Sigmoid colon (tissue), 7 donors: Measurements from ENCODE around the gene XYLB. TPM values are rescaled to one million over a fixed set of nuclear protein-coding genes. Genes with fewer than 3 reads are reported as not detected.

Experiments used
- DNase-seq: peaks from one replicate; pipeline ENCODE4 v3.0.0-alpha.2; 2019
- H3K27ac ChIP-seq, 4 donors: fragments of 200-600 bp; sonication (generic); one replicate each; pipeline ENCODE4 v1.5.1; 2016 to 2019; ENCODE audit warnings: mild to moderate bottlenecking in 1 of 4
- H3K27me3 ChIP-seq, 3 donors: fragments of 200-600 bp; sonication (generic); one replicate each; pipeline ENCODE4 v1.5.1; 2019; ENCODE audit warnings: mild to moderate bottlenecking in 1 of 3
- H3K36me3 ChIP-seq, 4 donors: fragments of 200-600 bp; sonication (generic); one replicate each; pipeline ENCODE4 v1.5.1; 2016 to 2019
- H3K4me1 ChIP-seq, 4 donors: fragments of 200-600 bp; sonication (generic); one replicate each; pipeline ENCODE4 v1.5.1; 2017 to 2019
- H3K4me3 ChIP-seq, 4 donors: fragments of 200-600 bp; sonication (generic); one replicate each; pipeline ENCODE4 v1.5.1; 2017 to 2019; ENCODE audit warnings: mild to moderate bottlenecking in 2 of 4, moderate library complexity in 1 of 4
- H3K9me3 ChIP-seq, 4 donors: fragments of 200-600 bp in 3 of 4; sonication (generic) in 3 of 4; one replicate each; pipeline versions ENCODE4 v1.5.1 to v1.6.1; 2013 to 2019
- CTCF ChIP-seq, 4 experiments: fragments of 450-650 bp in 3 of 4; fragments of 200-600 bp in 1 of 4; IDR thresholded peaks; one replicate each; pipeline ENCODE4 v1.5.1; 2016 to 2019; ENCODE audit warnings: antibody characterized with exemption in 4 of 4, mild to moderate bottlenecking in 3 of 4, moderate library complexity in 2 of 4
- EP300 ChIP-seq, 4 donors: sonication (generic); formaldehyde crosslinking; IDR thresholded peaks; one replicate each; pipeline ENCODE4 v1.6.1; 2017; ENCODE audit warnings: antibody characterized with exemption in 4 of 4
- POLR2A ChIP-seq, 2 donors: fragments of 450-650 bp; IDR thresholded peaks; one replicate each; pipeline ENCODE4 v1.6.1; 2016; ENCODE audit warnings: antibody characterized with exemption in 2 of 2, mild to moderate bottlenecking in 2 of 2, moderate library complexity in 2 of 2
- POLR2AphosphoS5 ChIP-seq, 4 donors: sonication (generic); formaldehyde crosslinking; IDR thresholded peaks; one replicate each; pipeline ENCODE4 v1.6.1; 2017; ENCODE audit warnings: antibody characterized with exemption in 4 of 4
- WGBS, 2 donors: extraction: QIAGEN DNeasy Blood & Tissue Kit; methylation state at CpG; one replicate each; pipeline ENCODE4 v1.1.7; 2013; 5-methylcytosine and 5-hydroxymethylcytosine counted together
- intact Hi-C: fragments of 100-400 bp; cut with DNase I; formaldehyde crosslinking; loops from one replicate; pipeline ENCODE4 v1.15.1; 2023
- polyA plus RNA-seq, 3 donors: library from polyadenylated mRNA; stranded (reverse); fragments of 200-250 nt; gene quantifications; one replicate each; pipeline ENCODE4 v1.2.3, GENCODE V29; 2013
- total RNA-seq, 4 donors: library from RNA; depleted of rRNA; stranded (reverse); fragments of >200 nt; gene quantifications; one replicate each; pipeline ENCODE4 v1.1.0, GENCODE V29; 2016
- donor health status: healthy with polysubstance abuse.
- donor health status: Bipolar disorder and iron deficiency.
- donor health status: healthy.

XYLB gene
- total and polyA plus RNA-seq, 7 donors, result 2.3 to 4.9 (median 3.2) TPM

DNA sequence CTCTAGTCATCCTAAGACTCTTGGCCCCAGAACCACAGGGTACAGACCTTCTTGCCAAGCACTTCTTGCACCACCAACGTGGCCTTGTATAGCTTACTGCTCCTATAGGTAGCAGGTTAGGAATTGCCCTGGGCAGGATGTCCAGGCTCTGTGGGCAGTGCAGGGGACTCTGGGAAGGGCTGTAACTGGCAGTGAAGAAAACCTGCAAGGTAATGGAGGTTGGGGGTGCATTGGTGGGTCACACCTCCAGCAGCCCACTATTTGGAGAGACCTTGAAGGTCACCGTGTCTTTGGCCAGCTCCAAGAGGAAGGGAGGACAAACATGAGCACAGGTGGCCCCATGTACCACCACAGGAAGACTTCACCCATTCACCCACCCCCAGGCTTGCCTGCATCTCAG lies 21.3 kb upstream of the XYLB start:
- H3K27ac ChIP-seq, result no peak overlapping the region
- H3K9me3 ChIP-seq, result peaks cover 0 to 2% (median 0%) of the 10 kb centered on the region in 4 donors
- H3K36me3 ChIP-seq, result no peaks in the 10 kb centered on the region
- DNase-seq, result no peak
- intact Hi-C loops, result no loop called here
- no peak for TF ChIP-seq POLR2AphosphoS5 (IDR thresholded peaks at IDR 0.05)
- TF ChIP-seq CTCF (IDR thresholded peaks at IDR 0.05), result no peak
- TF ChIP-seq EP300 (IDR thresholded peaks at IDR 0.05), result no peak
- TF ChIP-seq POLR2A (IDR thresholded peaks at IDR 0.05), result no peak
- no peaks in the 10 kb centered on the region for H3K27me3 ChIP-seq
- no peaks in the 10 kb centered on the region for H3K4me1 ChIP-seq
- 82 to 86% methylated on average over 2 of the region's 2 CpGs for WGBS, 2 donors
- no peak overlapping the region for H3K4me3 ChIP-seq

DNA sequence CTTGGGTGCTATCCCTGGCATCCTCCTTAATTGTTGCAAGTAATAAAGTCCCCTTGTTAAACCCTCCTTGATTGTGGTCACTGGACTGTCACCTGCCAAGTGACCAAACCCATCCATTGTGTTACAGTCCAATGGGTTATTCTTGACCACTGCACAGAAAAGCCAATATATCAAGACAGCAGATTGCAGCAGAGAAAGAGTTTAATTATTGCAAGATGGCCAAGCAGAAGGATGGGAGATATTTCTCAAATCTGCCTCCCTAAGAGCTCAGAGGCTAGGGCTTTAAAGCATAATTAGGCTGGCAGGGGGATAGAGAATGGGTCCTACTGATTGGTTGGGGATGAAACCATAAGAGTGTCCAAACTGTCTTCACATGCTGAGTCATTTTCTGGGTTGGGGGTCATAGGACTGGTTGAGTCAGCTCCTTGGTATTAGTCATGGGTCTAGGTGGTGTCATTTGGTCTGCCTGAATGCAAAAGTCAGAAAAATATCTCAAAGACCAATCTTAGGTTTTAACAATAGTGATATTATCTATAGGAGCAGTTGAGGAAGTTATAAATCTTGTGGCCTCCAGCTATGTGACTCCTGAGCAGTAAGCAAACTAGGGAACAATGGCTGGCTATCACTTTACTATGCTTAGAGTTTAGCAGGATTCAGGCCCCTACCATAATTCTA lies 19.1 kb upstream of the XYLB start:
- no peak for DNase-seq
- no peaks in the 10 kb centered on the region for H3K27me3 ChIP-seq
- intact Hi-C loops, result no loop called here

GRCh38 chr3:38331257-38332022 lies 15.1 kb upstream of the XYLB start:
- intact Hi-C loops, result no loop called here
- TF ChIP-seq POLR2A (IDR thresholded peaks at IDR 0.05) (no peak), POLR2AphosphoS5 (IDR thresholded peaks at IDR 0.05) (no peak), CTCF (IDR thresholded peaks at IDR 0.05) (no peak), EP300 (IDR thresholded peaks at IDR 0.05) (no peak)
- Histone ChIP-seq H3K27me3 (no peaks in the 10 kb centered on the region), H3K4me1 (no peaks in the 10 kb centered on the region), H3K9me3 (peaks cover 0 to 2% (median 0%) of the 10 kb centered on the region in 4 donors), H3K27ac (no peak overlapping the region), H3K36me3 (no peaks in the 10 kb centered on the region), H3K4me3 (no peak overlapping the region)
- 84 to 86% methylated on average over 4 of the region's 4 CpGs for WGBS, 2 donors
- DNase-seq, result no peak

More for the DNA sequence above, 19.1 kb upstream of the XYLB start:
- peaks cover 0 to 2% (median 0%) of the 10 kb centered on the region in 4 donors for H3K9me3 ChIP-seq
- H3K4me3 ChIP-seq, result no peak overlapping the region
- no peaks in the 10 kb centered on the region for H3K4me1 ChIP-seq
- no peak for TF ChIP-seq POLR2AphosphoS5 (IDR thresholded peaks at IDR 0.05)
- TF ChIP-seq CTCF (IDR thresholded peaks at IDR 0.05), result no peak
- TF ChIP-seq EP300 (IDR thresholded peaks at IDR 0.05), result no peak
- TF ChIP-seq POLR2A (IDR thresholded peaks at IDR 0.05), result no peak
- no peak overlapping the region for H3K27ac ChIP-seq
- no peaks in the 10 kb centered on the region for H3K36me3 ChIP-seq

DNA sequence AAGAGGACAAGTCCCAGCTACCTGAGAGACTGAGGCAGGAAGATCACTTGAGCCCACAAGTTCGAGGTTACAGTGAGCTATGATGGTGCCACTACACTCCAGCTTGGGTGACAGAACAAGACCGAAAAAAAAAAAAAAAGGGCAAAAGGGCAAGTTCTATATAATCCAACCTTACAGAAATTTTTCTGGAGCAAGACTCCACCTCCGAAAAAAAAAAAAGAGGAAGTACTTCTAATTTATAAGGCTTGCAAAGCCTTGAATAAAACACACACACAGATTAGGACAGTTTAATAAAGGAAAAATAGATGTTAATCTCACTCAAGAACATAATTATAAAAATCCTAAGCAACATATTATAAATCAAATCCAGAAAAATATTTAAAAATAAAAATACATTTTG lies 14.4 kb upstream of the XYLB start:
- H3K9me3 ChIP-seq, result peaks cover 0 to 2% (median 0%) of the 10 kb centered on the region in 4 donors
- no peaks in the 10 kb centered on the region for H3K4me1 ChIP-seq
- DNase-seq, result no peak
- intact Hi-C loops, result no loop called here
- H3K27ac ChIP-seq, result no peak overlapping the region
- H3K4me3 ChIP-seq, result no peak overlapping the region
- WGBS, 2 donors, result 23 to 38% methylated on average over 3 of the region's 3 CpGs
- TF ChIP-seq EP300 (IDR thresholded peaks at IDR 0.05) (no peak), POLR2A (IDR thresholded peaks at IDR 0.05) (no peak), CTCF (IDR thresholded peaks at IDR 0.05) (no peak), POLR2AphosphoS5 (IDR thresholded peaks at IDR 0.05) (no peak)
- no peaks in the 10 kb centered on the region for H3K27me3 ChIP-seq
- no peaks in the 10 kb centered on the region for H3K36me3 ChIP-seq
